ENCODE data around the gene TAOK3. TPM values are rescaled to one million over a fixed set of nuclear protein-coding genes. Genes with fewer than 3 reads are reported as not detected.
"Not testable (repeated sequence)": the region's sequence is repeated elsewhere in the genome, so short reads cannot be mapped to it uniquely, and the experiment has no call there.

TAOK3 gene
- total RNA-seq, 1 experiment from 2014 or later, result 24.1 TPM

GRCh38 chr12:118373616-118374015, 909 bp upstream of the TAOK3 start:
- DNase-seq (ENCODE audit: low spot score), result no peak

- no peak for DNase-seq (ENCODE audit: low spot score)
These were observed 1.1 kb downstream of the TAOK3 start for GRCh38 chr12:118371321-118372282.

GRCh38 chr12:118370601-118371000, 2.1 kb downstream of the TAOK3 start:
- DNase-seq (ENCODE audit: low spot score), result no peak

GRCh38 chr12:118368821-118369220, 3.9 kb downstream of the TAOK3 start:
- DNase-seq (ENCODE audit: low spot score), result no peak

GRCh38 chr12:118361889-118362288, 10.8 kb downstream of the TAOK3 start:
- DNase-seq (ENCODE audit: low spot score), result no peak

- no peak for DNase-seq (ENCODE audit: low spot score)
These were observed 11.7 kb downstream of the TAOK3 start for GRCh38 chr12:118361092-118361404.

GRCh38 chr12:118359541-118359915, 13.2 kb downstream of the TAOK3 start:
- DNase-seq (ENCODE audit: low spot score), result no peak

GRCh38 chr12:118358612-118359540, 13.8 kb downstream of the TAOK3 start:
- DNase-seq (ENCODE audit: low spot score), result no peak

GRCh38 chr12:118358008-118358359, 14.7 kb downstream of the TAOK3 start:
- no peak for DNase-seq (ENCODE audit: low spot score)

GRCh38 chr12:118357257-118358007, 15.3 kb downstream of the TAOK3 start:
- peak; percentile 48 for DNase-seq (ENCODE audit: low spot score)

- no peak for DNase-seq (ENCODE audit: low spot score)
These were observed 15.9 kb downstream of the TAOK3 start for GRCh38 chr12:118356809-118357256.

GRCh38 chr12:118355843-118356242, 16.9 kb downstream of the TAOK3 start:
- no peak for DNase-seq (ENCODE audit: low spot score)

GRCh38 chr12:118354903-118355302, 17.8 kb downstream of the TAOK3 start:
- no peak for DNase-seq (ENCODE audit: low spot score)

GRCh38 chr12:118354503-118354902, 18.2 kb downstream of the TAOK3 start:
- DNase-seq (ENCODE audit: low spot score), result not testable (repeated sequence)

- DNase-seq (ENCODE audit: low spot score), result no peak
These were observed 19.0 kb downstream of the TAOK3 start for GRCh38 chr12:118353721-118354120.

- DNase-seq (ENCODE audit: low spot score), result no peak
These were observed 21.7 kb downstream of the TAOK3 start for GRCh38 chr12:118350908-118351559.

GRCh38 chr12:118347916-118348315, 24.8 kb downstream of the TAOK3 start:
- DNase-seq (ENCODE audit: low spot score), result no peak

GRCh38 chr12:118346895-118347294, 25.8 kb downstream of the TAOK3 start:
- DNase-seq (ENCODE audit: low spot score), result no peak

GRCh38 chr12:118345355-118345754, 27.4 kb downstream of the TAOK3 start:
- DNase-seq (ENCODE audit: low spot score), result no peak

- no peak for DNase-seq (ENCODE audit: low spot score)
These were observed 27.9 kb downstream of the TAOK3 start for GRCh38 chr12:118344829-118345228.

GRCh38 chr12:118342090-118342489, 30.6 kb downstream of the TAOK3 start:
- DNase-seq (ENCODE audit: low spot score), result no peak
